Kidney glomerular epithelial cell (primary cell): ENCODE data around the gene MCC.
A peak's percentile ranks its signal among the peaks of the same experiment; 100 is the strongest.

Experiments used
- DNase-seq: peaks from one replicate; lab custom pipeline; 2025; lab: John Stamatoyannopoulos, UW

MCC gene

DNA sequence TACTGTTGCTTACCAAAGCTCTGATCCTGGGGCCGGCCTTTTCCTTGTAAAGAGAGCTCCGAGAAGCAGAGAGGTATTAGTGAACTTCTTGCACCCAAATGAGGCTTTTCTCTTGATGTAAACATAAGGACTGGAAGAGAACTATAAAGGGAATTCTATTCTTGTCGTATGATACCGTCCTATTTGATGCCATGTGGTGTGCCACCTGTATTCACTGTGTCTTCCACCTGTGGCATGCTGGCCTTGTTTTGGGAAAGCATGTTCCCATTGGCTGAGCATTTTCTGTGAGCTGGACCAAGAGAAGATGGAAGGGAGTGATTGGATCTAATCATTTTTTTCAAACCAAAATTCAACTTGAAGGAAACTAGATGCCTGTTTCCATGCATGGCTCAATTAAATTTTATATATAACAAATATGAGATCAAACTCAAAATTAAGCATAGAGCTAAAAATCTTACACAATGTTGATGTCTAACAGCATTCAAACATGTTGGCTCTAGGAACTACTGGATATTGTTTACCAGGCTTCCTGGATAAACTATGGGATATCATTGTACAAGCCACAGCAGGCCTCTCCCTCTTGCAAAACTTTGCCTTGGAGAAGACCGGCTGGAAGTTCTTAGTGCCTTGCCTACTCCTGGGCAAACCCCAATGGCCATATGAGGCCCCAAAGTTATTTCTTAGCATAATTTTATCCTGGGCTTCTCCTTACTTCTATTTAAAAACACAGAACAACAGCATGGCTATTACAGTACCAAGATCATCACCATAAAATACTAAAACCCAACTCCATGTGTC lies 168.8 kb downstream of the MCC start:
- no peak for DNase-seq

DNA sequence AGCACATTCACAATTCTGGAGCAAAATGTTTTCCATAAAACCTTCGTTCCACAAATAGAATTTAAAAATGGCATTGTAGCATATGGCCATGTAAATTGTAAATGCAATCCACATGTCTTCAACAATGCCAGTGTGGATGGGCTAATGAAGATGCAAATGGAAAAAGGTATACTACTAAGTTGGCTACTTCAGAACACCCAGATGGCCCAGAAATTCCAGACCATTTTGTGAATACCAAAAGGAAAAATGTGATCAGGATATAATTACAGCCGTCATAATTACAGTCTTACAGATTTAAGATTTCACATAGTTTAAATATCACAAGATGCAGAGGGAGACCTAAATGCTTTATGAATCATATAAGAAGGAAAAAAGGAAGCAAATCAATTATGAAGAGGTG lies 170.6 kb downstream of the MCC start:
- DNase-seq = no peak

DNA sequence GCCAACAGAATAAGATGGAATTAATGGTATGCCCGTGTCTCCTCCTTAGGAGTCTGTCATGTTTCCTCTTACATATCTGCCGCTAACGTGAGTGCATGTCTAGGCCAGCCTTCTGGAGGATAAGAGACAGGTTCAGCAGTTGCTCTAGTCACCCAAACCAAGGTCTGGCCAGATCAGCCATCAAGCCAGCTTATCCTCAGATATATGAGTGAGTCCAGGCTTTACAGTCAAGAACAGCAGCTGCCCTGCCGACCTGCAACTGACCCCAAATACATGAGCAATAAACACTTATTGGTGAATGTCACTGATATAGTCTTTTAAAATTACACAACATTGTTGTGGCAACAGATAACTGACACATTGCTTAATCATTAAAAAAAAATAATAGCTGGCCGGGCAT lies 177.0 kb downstream of the MCC start:
- DNase-seq = no peak

DNA sequence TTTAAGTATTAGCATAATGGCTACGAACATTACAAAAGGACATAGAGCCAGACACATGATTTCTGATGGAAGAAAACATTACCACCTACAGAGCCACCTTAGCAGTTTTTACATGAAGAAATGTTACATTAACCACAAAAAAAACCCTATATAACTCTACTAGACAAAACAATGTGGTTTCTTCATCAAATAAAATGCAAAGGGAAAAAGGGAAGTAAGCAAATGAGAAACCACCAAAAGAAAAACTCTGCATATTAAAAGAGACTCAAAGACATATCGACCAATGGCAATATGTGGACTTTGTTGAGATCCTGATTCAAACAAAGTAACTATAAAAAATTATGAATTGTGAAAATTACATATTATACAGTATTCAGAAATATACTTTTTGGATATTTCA lies 186.1 kb downstream of the MCC start:
- no peak for DNase-seq

DNA sequence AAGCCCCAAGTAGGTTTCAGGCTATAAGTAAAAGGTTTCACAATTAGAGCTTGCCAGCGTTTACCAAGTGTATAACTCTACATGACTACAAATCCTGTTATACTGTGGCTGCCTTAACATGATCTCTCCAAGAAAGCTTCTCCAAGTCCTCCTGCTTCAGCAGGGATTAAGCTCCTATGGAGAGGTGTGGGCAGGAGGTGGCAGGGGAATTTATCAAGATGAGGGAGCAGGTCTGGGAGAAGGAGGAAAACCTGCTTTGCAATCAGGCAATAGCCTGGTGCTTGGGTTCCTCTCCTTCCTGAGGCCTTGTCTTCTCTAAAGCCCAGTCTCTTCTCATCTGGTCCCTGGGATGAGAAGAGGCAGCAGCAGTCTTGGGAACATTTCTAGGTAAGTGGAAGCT lies 188.7 kb downstream of the MCC start:
- DNase-seq = no peak

DNA sequence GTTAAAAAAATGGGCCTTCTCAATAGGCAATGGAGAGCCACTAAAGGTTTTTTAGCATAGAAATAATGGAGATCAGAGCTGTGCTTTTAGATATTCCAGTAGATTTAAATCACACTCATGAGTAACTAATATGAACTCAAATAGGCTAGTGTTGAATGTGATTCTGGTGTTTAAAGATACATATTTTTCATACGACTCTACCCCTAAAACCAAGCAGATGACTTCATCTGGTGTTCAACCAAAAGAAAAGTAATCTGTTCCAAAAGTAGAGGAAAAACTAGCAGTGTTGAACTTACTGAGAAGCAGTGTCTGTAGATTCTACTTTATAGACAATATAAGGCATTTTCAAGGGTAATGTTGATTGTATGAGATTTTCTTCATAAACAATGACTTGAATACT lies 191.6 kb downstream of the MCC start:
- no peak for DNase-seq

DNA sequence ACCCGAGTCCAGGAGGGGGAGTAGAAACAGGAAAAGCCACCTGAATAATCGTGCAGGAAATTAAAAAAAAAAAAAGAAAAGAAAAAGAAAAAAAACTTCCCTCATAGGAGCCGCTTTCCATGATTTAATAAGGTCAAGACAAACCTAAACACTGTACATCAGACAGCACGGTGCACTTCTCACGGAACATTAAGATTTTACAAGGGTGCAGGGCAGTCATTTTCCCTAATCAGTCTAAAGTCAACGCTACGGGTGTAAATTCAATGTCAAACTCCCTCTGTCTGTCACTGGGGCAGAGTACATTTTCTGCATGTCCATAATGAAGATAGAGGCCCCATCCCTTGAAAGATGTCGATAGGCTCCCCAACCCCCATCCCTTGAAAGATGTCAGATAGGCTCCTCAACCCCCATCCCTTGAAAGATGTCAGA lies 193.1 kb downstream of the MCC start:
- no peak for DNase-seq

DNA sequence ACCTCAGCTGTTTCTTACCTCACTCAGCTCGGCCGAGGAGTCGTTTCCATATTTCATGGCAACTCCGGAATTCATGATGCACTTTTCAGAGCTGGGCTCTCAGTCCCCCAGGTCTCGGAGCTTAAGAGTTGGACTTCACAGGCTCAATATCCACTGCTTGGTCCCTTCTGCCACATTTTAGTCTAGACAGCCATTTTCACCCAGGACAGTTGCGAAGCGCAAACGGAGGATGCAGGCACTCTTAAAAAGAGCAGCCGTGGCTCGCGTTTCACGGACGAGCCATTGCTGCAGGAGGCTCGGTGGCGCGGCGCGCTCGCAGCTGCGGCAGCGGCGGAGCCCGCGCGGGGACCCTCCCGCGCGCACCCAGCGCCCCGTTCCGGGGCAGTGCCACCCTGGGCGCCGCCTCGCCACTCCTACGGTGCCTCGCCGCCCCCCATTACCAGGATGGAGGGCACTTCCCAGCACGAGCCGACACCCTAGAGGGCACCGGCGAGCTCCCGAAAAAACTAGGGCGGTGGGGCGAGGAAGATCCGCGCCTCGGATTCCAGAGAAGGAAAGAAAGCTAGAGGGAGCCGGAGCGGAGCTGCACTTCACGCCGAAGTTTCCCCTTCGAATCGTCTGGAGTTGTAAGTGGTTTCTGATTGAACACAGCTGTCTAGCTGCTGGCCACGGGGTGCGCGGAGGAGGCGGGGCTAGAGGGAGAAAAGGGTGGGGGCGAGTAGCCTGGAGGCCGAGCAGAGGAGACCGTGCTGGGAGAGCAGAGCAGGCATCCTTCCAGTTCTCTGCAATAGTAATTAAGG lies 193.7 kb downstream of the MCC start:
- DNase-seq = peak; percentile 89

DNA sequence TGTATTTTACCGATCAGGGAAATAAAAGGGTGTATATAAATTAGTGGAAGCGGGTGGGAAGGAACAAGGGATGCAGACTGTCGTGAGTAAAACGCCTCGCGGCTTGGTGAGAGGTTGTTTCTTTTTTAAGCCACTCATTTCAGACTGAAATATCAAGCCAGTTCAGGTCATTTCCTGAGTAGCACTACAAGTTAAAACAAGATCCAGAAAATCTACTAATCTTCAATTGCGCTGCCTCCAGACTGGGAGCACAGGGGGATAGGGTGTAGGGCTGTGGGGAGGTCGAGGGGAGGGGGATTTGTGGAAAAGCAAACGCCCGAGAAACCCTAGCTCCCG lies 194.3 kb downstream of the MCC start:
- peak; percentile 39 for DNase-seq

DNA sequence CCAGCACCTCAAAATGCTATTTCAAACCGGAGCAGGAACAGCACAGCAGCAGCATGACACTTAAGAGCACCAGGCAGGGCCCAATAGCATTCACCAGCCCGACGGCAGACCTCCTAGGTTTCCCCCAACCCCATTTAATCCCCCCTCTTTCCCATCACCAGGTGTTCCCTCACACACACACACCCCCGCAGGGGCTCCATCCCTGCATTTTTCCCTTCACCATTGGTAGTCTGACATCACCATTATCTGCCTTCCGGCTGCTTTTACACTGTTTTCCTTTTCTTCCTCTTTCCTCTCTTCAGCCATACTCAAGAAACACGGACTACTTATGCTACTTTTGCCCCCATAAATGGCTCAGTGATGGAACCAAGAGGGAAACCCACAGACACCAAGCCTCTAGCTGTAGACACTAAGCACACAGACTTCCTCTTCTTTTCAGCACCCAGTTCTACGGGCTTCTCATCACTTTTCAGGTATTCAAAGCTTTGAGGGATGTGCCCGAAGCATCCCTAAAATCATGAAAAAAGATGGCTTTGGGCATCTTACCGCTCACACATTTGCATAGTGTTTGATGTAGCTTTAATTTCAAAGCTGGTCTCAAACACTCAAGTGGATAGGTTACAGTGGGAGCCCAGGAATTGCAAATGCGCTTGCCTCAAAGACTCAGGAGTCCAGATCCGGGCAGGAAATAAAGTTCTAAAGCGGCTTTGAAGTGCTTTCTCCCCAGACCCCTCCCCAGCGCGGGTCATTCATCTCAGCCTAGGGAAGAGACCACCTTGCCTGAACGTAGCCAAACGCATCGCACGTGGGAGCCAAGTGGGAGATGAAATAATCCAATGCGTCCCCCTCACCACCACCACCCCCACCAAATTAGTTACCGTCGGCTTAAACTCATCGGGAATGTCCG lies 194.9 kb downstream of the MCC start:
- peak; percentile 22 for DNase-seq

DNA sequence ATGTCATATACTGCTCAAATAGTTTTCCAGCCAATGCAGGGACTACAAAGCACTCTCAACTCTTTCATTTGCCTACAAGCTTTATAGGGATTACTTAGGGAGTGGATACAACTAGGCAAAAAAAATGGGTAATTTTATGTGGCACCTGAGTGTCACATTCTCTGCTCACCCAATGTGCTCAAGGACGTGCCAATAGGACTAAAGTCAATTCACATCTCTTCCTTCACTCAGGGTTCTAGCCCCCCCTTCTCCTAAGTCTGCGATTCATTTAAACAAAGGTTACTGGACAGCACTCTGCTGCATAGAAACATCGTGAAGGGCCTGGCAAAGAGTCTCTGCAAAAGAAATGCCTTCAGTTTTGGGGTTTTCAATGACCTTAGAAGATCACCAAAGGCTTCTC lies 195.8 kb downstream of the MCC start:
- DNase-seq = no peak

DNA sequence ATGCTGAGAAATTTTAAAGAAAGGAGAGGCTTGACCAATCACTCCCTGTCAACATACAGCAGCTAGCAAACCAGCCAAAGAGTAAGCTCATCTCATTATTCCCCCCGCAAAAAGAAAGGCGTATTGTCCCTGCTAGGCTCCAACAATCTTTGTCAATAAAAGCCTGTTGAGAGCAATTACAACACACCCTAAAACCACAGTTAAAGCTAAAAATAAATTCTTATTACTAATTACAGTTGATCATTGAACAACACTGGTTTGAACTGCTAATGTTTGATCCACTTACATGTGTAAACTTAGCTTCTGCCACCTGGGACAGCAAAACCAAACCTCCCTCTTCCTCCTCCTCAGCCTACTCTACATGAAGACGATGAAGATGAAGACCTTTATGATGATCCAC lies 204.7 kb downstream of the MCC start:
- no peak for DNase-seq

DNA sequence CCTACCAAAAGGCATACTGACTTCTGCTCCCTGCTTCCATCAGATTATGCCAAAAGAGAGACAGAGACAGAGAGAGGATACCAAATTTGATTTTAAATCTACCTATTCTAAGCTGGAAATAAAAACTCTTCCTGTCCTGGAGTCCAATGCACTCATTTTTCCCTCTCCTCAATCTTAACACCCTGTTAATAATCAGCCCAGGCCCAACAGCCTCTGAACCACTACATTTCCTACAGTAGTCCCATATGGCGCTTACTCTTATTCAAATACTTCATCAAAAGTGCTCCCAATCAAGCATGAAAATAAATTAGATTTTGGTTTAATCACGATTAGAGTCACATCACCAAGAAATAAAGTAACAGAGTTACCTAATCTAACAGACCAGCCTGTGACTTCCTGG lies 205.8 kb downstream of the MCC start:
- no peak for DNase-seq

DNA sequence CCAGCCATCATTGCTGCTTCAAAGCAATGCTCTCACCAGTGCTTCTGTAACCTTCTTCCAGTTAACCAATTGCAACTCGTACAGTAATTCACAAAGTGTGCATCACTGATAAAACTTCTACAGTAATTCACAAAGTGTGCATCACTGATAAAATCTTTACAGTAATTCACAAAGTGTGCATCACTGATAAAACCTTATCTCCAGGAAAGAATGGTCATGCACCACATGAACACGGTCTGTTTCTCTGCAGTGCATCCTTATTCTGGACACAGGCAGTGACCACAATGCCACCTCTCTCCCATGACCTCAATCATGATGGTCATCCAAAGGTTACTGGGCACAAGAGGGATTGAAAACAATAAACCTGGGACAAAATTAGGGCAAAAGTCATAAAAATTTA lies 207.1 kb downstream of the MCC start:
- DNase-seq = no peak

DNA sequence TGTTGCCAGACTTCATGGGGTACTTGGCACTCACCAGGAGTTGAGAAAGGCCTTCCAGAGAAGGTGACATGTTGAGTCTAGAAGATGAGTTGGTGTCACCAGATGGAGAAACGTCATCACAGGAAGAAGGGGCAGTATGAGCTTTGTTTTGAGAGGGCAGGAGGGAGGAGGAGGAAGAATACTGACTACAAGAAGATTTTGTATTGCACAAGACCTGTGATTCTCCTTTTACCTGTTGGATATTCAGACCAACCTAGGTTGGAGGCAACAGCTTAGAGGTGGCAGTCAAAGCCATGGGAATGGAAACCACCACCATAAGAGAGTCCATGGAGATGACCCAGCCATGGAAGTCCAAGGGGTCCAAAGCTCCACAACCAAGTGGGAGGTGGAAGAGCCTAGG lies 207.7 kb downstream of the MCC start:
- DNase-seq = no peak

DNA sequence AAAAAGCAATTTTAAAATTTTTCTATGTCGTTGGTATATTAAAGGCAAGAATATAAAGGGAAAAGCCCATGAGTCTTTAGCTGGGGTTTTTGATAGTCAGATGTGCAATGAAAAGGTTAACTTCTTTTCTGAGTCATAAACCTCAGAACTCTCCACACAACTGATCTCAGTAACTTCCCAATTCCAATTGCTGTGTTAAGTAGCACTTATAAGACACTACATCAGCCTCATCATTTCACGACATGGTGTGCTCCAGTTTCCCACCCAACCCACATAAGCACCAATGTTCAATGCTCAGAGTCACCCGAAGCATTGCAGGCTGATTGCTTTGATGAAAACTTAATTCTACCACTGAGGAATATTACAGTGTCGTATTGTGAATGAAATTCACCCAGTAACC lies 209.3 kb downstream of the MCC start:
- DNase-seq = peak; percentile 27

DNA sequence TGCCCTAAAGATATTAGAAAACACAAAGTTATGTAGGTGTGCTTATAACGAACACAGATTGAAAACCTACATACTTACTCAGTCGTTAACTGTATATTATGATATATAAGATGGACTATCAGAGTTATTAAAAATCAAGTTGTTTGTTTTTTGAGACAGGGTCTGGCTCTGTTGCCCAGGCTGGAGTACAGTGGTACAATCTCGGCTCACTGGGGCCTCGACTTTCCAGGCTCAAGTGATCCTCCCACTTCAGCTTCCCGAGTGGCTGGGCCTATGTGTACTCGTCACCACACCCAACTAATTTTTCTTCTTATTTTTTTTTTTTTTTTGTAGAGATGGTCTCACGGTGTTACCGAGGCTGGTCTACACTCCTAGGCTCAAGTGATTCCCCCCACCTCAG lies 211.8 kb downstream of the MCC start:
- no peak for DNase-seq

DNA sequence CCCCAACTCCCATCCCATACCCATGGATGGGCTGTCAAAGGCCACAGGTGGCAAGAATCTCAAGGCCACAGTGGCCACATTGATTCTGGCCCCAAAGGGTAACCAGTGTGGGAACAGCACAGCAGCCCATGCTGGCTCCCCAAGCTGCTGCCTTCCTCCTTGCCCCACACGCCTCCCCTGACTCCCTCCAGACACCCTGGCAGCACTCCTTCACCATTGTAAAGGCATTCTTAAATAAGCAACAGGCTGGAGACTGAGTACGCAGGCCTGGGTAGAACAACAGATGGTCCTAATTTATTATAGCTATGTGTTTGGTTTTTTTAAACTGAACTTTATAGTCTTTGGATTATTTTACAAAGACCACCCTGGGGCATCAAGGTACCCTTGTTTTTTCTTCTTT lies 212.3 kb downstream of the MCC start:
- no peak for DNase-seq

DNA sequence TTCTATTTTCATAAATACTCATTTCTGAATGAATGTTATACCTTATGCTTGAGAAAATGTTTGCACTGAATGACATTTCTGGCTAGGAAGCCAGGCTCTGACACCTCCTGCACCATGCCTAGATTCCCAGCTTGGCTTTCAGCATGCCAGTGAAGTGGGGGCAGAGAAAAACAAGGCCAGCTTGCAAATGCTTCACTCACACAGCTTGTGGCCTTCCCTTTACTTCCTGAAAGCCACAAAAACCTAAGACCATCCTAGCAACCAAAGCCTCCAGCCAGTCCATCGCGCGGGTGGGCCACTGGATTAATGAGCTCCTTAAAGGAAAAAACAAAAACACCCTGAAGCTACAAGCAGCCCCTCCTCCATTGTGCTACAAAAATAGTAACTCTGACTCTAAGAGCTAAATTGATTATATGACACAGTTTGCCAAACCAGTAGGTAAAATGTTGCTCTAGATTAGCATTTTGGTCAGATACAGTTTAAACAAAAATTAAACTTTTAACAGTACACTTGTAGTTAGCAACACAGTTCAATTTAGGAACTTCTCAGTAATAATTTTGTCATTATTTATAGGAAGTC lies 213.3 kb downstream of the MCC start:
- DNase-seq = no peak

DNA sequence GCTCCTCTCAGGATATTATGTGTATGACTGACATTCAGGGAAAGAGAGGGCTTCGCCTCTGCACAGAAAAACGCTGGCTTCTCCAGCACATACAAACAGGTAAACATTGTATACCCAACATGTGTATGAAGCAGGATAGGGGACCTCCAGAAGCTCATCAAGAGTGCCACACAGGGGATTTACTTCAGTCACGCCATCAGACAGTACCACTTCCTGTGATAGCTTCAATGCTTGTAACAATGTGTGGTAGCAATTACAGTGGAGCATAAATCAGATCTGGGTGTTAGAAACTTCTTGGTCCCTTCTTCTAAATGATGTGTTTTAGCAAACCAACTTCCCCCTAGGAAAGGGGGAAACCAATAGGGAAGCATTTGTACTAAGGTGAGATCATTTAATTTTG lies 214.3 kb downstream of the MCC start:
- no peak for DNase-seq

DNA sequence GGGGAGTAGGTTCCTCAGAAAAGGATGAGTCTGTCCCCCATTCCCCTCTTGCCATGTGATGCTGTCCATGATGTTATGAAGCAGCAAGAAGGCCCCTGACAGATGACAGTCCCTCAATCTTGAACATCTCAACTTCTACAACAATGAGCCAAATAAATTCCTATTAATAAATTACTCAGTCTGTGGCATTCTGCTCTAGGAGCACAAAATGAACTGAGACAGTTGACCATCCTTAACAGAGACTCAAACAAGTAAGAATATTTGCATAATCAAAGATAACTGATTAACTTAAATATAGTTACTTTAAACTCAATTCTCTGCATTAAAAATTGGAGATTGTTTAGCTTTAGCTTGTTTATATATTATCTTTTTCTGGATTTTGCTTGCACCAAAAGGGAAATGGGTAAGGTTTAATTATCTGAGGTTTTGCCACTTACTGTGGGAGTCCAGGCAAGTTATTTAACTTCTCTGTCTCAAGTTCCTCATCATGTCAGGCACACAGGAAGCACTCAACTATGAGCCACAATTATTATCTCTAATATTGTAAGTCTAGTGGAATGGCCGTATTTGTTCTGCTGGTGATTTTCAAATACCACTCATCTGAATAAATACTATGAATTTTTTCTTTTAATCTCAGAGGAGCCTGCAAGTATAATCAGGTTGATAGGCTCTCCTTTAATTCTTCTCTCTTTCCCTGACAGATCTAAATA lies 216.4 kb downstream of the MCC start:
- DNase-seq = no peak

DNA sequence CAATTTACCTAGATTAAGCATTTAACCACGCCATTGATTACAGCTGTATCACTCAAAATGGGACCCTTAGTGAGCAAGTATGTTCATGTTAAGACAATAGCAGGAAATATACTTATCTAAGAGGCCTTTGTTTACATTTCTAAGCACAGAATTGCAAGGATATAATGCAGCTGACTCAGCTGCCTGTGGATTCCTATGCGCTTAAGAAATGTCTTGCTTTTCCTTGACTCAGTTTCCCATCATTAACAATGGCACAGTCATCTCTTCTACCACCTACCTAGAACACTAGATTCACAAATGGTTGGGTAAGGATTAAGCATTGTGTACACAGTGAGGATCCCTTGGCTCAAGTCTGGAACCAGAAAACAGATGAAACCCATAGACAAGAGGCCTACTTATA lies 217.2 kb downstream of the MCC start:
- no peak for DNase-seq
